GM12892 (cell line): Measurements from ENCODE around the gene NPFF.

Experiments used
- POLR2AphosphoS5 ChIP-seq: IDR thresholded peaks from 2 replicates; pipeline ENCODE4 v1.6.1; 2011; ENCODE audit warnings: low read depth, low read length, control low read depth
- TAF1 ChIP-seq: IDR thresholded peaks from 2 replicates; pipeline ENCODE4 v1.6.1; 2011; ENCODE audit warnings: low read depth, mild to moderate bottlenecking, control low read depth, low read length, borderline replicate concordance

DNA sequence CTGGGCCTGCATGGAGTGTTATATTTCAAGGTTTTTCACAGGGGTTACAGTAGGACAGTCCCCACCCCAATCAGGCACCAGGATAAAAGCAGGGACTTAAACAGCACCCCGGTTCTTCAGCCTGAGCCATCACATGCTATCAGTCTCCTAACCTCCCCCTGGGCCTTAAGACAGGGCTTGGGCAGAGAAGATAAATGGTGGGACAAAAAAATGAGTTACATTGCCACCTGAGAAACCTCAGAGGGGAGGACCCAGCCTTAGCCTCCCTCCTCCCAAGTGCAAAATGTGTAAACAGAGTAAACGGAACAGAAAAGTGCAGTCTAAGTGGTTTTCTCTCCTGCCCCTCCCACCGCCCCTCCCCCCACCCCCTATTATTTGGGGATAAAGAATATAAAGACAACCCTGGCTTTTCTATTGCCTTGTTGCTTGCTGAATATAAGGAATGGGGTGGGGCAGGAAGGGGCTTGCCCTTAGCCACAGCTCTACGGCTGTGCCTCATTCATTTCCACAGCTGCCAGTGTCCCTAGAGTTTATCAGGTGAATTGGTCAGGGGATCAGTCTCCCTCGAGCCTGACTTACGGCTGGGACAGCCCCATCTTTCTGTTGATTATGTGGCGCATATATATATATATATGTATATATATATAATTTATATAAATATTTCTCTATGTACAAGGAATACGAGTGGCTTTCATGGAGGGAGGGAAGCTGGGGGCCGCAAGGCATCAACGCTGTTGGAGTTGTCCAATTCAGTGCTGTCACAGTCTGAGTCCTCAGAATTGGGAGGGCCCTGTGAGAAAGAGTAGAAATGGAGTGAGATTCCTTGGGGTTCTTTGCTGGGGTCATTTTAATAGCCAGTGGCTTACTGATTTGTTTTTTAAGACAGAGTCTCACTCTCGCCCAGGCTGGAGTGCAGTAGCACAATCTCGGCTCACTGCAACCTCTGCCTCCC, 26.5 kb downstream of the NPFF start:
- TF ChIP-seq POLR2AphosphoS5: peak; percentile 53
- no peak for TF ChIP-seq TAF1
